Right ventricle myocardium inferior (tissue), 1 donor: ENCODE results near the gene IGF2R. TPM values are rescaled to one million over a fixed set of nuclear protein-coding genes. Genes with fewer than 3 reads are reported as not detected.
A peak's percentile ranks its signal among the peaks of the same experiment; 100 is the strongest.
"Not testable (repeated sequence)": the region's sequence is repeated elsewhere in the genome, so short reads cannot be mapped to it uniquely, and the experiment has no call there.

Experiments
- ATAC-seq: fragments of 200-7000 bp; cut with Tn5 transposase; one replicate; pipeline ENCODE4 v1.9.1; 2020; ENCODE audit warnings: mild to moderate bottlenecking, moderate library complexity
- DNase-seq: peaks from one replicate; pipeline ENCODE4 v3.0.0; 2021; ENCODE audit errors: missing footprints
- intact Hi-C: fragments of 100-400 bp; cut with DNase I; formaldehyde crosslinking; loops from one replicate; pipeline ENCODE4 v1.11.0; 2022
- total RNA-seq: library from RNA; stranded (reverse); fragmentation: NEBNext Ultra II Directional; extraction: Animal tissue kit (Norgen Biotek cat#: 25700); gene quantifications from one replicate; pipeline ENCODE4 v1.2.1, GENCODE V29; 2021
- donor health status: DM: no; HTN: yes; CAD: no; lungs with severe emphysema.

Gene IGF2R
- total RNA-seq, 1 donor from 2014 or later, result 63.1 TPM

DNA sequence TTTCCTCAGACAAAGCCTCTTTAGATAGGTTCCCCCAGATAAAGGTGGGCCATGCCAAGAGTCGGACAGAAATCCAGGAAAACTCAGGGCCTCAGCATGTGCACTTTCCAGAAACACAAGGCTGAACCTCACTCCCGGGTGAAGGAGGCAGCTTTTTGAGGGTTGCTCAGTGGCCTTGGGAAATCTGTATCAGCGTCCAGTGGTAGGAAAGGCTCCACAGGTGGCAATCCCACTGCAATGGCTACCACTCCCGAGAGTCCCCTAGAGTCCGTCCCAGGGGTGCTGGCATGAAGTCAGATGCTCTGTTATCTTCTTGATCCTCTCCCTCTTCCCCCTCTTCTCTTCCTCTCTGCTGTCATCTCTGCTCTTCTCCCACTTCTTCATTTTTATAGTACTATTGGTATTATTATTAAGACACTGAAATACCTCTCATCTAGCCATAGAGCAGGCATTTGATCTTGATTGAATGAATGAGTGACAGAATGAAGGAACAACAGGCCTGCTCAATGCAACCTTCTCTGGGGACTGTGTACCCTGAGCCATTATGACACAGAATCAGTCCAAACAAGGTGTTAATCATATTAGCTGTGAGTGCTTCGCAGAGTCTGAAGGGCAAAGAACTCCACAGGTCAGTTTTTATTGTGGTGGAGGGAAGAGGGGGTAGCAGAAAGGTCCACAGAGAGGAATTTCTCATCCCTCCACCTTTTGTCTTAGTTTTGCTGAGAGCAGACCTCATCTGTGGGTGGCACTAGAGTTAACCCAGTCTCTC is 166.1 kb downstream of the IGF2R start:
- no peak for ATAC-seq
- intact Hi-C loops, result no loop called here

DNA sequence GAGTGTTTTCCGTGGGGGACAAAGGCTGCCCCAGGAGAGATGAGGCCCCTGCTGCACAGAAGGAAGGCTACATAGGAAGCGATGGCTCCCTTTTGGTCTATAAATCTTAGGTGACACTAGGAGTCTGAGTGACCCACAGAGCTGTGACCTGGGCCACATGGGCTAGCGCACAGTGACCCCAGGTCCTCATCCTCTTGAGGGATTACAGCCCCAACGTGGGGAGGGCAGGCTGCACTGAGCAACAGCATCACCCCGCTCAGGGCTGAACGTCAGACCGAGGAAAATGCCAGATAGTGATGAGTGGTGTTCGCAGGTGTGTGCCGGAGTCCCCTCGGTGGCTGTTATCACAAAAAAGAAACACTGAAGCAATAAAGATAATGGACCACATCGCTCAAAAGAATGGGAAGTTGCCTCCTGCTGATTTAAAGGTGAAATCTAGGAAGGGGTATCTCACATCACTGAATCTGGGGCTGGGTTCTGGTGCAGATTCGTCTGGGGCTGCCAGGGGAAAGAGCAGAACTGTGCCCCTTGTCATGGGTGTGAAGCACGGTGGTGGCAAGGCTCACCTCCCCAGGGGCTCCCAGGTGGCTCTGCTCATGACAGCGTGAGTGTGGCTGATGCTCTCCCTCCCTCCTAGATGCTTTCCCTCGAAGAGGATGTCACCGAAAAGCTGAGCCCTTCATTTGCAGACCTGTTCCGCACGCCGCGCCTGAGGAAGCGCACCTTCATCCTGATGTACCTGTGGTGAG is 167.2 kb downstream of the IGF2R start:
- ATAC-seq, result no peak
- intact Hi-C loops, result no loop called here
- DNase-seq, result no peak

More for the DNA sequence above, 166.1 kb downstream of the IGF2R start:
- no peak for DNase-seq

DNA sequence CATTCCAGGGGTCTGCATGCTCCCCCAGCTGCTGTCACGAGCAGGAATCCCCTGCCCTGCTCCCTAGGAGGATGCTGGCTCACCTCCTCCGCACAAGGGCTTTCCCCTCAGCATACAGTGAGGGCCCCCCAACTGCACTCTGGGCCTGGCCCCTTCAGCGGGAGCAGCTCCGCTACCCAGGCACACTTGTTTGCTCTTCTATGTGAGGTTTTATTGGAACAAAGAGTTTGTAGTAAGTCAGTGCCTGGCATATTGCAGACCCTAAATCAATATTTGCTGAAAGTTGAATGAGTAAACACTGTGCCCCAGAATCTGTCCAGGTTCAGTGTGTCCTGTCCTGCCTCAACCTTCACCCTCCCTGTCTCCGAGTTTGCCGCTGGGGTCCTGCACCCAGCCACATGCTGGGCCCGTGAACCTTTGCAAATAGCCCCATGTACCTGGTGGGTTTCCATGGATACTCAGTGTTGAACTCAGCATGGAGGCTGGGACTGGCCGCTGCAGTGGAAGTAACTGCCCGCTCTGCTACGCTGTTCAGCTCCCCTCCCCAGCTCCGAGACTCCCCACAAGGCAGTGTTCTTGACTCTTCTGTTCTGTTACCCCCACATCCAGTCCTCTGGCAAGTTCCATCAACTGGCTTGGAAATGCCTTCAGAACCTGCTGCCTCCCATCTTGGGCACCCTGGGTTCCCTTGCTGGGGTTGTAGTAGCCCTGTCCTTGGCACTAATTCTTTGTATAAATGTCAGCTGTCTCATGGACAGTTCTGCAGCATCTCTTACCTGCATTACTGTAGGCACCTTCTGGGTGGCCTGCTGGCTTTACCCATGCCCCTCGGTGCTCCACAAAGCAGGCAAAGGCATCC is 168.5 kb downstream of the IGF2R start:
- DNase-seq, result no peak
- no peak for ATAC-seq
- intact Hi-C loops, result no loop called here

DNA sequence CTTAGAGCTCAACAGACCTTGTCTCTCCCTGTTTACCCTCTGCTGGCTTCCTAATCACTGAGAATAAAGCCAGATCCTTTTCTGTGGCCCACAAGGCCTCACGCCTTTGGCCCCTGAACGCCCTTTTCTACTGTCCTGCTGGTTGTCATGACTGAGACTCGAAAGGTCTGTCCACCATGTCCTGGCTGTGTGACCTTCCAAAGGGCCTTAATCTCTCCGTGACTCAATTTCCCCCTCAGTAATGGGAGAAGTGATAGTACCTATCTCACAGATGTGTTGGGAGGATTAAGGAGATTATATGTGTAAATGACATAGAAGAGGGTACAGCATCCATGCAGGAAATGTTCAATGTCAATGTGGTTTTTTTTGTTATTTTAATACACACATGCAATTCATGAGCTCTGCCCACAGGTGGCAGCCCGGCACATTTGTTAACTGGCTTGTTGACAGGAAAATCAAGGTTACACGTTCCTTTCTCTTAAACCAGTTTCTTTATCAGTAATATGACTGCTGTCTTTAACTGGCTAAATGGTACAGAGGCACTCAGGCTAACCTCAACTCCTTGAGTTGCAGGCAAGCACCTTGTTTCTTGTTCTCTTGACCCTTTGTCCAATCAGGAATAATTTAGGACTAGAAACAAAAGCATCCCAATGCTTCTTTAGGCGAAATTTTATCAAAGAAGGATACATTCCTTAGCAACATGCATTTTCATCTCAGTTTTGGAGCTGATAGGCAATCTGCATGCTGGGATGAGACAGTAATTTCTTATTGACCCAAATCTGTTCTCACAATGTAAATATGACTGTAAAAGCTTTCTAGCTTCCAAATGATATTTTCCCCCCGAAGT is 169.3 kb downstream of the IGF2R start:
- intact Hi-C loops, result loop anchor here (1.0 kb wide), 1 partner anchor 318 kb away; no protein-coding TSS in a partner anchor
- peak; percentile 68 for ATAC-seq
- DNase-seq, result no peak

DNA sequence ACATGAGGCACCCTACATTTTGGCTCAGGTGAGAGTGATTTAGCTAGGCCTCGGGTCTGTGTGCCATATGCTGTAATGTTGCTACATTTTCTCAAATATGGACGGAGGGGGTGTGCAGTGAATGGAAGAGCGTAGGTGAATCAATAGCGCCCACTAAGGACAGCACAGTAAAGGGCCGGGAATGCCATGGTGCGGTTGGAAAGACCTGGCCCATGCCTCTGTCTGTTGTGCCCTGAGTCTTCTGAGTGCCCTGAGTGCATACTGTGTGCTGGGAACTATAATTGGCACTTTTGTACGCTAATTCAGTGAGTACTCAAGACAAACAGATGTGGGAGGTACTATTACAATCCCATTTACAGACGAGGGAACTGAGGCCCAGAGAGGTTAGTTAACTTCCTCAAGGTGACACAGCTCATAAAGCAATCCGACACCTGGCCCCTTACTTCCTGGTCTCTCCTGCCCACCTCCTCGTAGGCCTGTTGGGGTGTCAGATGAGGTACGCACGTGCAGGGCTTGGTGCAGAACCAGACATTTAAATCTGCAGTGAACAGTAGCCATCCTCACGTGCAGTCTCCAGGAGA is 170.0 kb downstream of the IGF2R start:
- intact Hi-C loops, result loop anchor here (1.0 kb wide), 1 partner anchor 317 kb away; no protein-coding TSS in a partner anchor
- DNase-seq, result no peak
- no peak for ATAC-seq

DNA sequence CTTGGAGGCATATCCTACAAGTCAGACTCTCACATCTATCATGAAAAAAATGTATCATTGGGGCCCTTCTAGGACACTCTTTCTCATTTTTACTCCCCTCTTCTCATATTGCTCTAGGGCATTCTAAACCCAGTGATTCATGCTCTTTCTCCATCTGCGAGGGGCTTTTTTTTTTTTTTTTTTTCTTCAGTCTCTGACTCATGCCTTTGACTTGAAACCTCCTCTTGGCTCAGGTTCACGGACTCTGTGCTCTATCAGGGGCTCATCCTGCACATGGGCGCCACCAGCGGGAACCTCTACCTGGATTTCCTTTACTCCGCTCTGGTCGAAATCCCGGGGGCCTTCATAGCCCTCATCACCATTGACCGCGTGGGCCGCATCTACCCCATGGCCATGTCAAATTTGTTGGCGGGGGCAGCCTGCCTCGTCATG is 170.6 kb downstream of the IGF2R start:
- ATAC-seq, result no peak
- DNase-seq, result no peak

DNA sequence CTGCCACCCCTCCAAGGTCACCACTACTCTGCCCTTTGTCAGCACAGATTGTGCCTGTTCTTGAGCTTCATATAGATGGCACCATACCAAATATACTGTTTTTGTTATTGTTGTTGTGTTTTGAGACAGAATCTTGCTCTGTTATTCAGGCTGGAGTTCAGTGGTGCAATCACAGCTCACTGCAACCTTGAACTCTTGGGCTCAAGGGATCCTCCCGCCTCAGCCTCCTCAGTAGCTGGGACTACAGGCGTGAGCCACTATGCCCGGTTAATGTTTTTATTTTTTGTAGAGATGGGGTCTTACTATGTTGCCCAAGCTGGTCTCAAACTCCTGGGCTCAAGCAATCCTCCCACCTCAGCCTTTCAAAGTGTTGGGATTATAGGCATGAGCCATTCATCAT is 171.6 kb downstream of the IGF2R start:
- intact Hi-C loops, ATAC-seq, DNase-seq: not testable (repeated sequence)

More for the DNA sequence above, 170.6 kb downstream of the IGF2R start:
- intact Hi-C loops, result no loop called here

DNA sequence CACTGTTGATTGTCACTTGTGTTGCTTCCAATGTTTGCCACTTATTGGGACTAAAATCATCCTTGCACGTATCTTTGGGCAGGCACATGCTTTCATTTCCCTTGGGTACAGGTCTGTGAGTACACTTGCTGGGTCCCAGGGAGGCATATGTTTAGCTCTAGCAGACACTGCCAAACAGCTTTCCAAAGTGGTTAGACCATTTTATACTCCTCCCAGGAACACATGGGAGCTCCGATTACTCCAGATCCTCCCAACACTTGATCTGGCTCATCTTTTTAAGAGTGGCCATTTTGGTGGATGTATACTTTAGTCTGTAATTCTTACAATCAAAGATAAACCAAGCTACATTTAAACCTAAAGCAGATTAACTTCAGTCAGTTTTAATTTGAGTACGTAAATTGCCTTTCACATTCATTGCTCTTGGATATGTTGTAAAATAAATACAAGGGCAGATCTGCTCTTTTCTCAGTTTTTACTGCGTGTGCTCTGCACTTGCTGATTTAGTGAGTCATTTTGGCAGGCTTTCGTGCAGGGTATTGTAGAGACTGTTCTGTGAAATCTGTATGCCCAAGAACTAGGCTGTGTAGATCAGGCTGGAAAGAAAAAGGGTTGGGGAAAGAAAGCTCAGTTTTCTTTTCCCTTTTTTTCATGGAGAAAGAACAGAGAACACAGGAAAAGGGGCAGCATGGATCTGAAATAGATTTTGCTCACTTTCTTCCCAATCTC is 172.3 kb downstream of the IGF2R start:
- intact Hi-C loops, result no loop called here
- no peak for ATAC-seq
- no peak for DNase-seq

DNA sequence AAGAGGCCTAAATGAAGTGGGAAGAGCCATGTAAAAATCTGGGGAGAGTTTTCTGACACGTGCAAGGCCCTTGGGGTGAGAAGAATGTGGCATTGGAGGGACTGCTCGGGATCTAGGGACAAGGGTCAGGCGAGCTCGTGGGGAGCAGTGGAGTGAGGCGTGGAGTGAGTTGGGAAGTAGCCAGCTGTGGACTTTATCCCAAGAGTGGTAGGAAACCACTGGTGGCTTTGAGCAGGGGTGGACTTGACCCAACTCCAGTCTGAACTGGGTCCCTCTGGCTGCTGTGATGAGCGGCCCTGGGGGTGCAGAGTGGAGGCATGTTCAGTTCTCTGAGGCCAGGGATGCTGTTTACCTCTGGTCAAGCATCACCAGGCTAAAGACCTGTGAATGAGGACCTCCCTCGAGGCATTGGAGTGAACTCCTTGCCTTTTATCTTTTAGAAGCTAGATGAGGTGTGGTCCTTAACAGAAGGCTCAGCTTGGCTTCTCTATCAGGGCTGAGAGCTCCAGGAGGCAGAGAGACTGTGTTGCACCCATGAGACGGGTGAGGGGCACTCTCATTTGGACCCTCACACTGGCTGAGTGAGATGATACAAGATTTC is 173.3 kb downstream of the IGF2R start:
- no peak for DNase-seq
- ATAC-seq, result no peak
- intact Hi-C loops, result no loop called here

DNA sequence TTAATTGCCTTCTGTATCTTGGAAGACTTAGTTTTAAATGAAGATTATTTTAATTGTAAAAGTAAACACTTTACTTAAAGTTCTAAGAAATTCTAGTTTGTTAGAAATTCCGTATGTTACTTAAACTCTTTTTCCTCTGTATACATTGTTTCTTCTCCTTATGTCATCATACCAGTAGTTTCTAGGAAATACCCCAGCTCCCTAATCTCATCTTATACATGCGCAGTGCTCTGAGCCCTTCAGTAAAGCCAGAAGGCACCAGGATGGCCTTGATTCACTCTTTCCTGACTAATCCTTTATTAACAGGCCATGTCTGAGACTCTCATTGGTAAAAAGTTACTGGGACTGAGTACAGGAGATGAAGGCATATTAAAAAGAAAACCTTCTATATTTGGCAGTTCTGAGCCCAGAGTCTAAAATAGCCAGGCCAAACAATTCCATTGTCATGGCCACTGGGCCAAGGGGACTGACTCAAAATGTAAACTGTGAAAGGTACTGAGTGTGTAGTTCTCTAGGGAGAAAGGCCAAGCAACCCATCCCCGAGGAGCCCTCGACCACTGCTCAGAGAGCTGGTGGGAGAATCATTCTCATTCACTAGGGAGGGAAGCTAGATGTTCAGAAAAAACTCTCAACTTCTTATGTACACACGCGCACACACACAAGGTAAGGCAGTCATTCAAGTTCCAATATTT is 177.7 kb downstream of the IGF2R start:
- ATAC-seq (no peak), DNase-seq (no peak)
- intact Hi-C loops, result no loop called here

DNA sequence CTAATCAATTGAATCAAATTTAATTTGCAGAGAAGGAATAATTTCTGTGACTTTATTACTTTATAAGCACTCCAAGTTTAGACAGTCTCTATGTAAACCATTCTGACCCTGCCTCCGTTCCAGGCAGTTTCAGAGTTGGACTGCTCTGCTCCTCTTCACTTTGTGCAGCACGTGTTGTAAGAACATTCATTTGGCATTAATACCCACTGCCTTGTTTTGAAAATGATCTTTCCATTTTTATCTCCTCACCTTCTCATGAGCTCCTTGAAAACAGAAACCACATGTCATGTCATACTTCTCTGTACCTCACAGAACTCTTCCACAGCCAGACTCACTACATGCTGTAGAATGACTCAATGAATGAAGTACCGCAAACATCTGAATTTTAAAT is 178.3 kb downstream of the IGF2R start:
- ATAC-seq, result no peak

DNA sequence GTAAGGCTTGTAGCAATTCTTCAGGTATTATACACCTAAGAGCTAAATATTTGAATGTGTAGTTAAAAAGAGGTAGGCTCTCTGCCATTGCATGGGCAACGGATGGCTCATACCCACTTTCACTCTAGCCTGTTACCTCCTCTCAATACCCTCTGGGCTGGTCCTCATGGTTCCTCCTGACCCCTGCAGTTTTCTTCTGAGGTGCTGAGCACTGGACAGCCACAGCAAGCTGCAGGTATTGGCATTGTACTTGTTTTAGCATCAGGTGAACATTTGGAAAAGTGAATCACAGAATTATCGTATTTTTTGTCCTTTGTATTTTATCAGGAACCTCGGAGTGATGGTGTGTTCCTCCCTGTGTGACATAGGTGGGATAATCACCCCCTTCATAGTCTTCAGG is 185.6 kb downstream of the IGF2R start:
- ATAC-seq, result no peak
- no peak for DNase-seq
- intact Hi-C loops, result no loop called here

More for the DNA sequence above, 178.3 kb downstream of the IGF2R start:
- no peak for DNase-seq
- intact Hi-C loops, result no loop called here

DNA sequence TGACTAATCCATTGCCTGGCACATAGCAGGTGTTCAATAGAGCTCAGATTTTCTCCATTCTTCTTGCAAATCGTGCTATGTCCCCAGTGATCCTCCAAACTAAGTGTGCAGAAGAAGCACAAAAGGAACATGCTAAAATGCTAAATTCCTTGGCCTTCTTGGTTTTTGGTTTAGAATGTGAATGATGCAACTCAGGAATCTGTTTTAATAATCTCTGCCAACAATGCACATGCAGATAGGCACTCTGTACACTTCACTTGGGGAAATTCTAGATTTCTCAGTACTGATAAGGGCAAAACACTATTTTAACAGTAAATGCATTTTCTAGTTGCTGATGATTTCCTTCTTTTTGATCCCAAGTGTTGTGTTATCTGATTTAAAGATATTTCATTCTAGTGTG is 188.0 kb downstream of the IGF2R start:
- ATAC-seq, result no peak
- intact Hi-C loops, result no loop called here
- no peak for DNase-seq

DNA sequence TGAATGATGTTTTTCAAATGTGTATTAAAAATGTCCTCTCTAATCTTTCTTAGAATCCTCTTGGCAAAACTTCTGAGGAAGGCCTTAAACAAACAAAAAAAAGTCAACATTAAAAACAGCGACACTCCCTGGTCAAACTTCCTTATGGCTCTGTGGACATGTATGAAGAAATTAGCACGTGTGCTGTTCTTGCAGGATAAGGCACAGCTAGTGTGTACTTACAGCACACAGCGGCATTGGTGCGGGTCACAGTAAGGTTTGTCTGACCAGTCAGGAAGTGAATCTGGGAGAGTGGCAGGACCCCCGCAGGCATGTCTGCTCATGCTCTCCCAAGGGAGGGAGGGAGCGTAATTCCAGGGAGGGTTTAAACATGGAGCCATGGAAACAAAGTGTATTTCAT is 191.6 kb downstream of the IGF2R start:
- DNase-seq (no peak), ATAC-seq (no peak)
- intact Hi-C loops, result no loop called here
